Measurements from ENCODE around the gene MAGI2. TPM values are rescaled to one million over a fixed set of nuclear protein-coding genes. Genes with fewer than 3 reads are reported as not detected.

Gene MAGI2
- total RNA-seq, 1 experiment from 2014 or later: 14.3 TPM

- Histone ChIP-seq H2AFZ (ENCODE audit: low read length) (no peak overlapping the region), H3K79me1 (ENCODE audit: insufficient read depth, low read depth, low read length, poor library complexity, severe bottlenecking) (no peaks in the 10 kb centered on the region), H2BK15ac (ENCODE audit: low read depth, low read length) (no peak overlapping the region), H3K4me1 (ENCODE audit: insufficient read depth, low read length) (peaks cover 6% of the 10 kb centered on the region; the same call in 1 of the 2 replicates), H3K79me2 (ENCODE audit: insufficient read depth, low read length) (no peaks in the 10 kb centered on the region), H3K9me3 (ENCODE audit: control insufficient read depth, low read depth, low read length) (no peaks in the 10 kb centered on the region), H3T11ph (ENCODE audit: low read length) (no peak overlapping the region), H3K56ac (ENCODE audit: insufficient read length, low read depth, low read length) (no peak overlapping the region), H3K4me2 (ENCODE audit: insufficient read depth, insufficient read length, low read length) (no peak overlapping the region), H3K23ac (ENCODE audit: insufficient read length, low read depth, low read length) (no peak overlapping the region), H2AK5ac (ENCODE audit: insufficient read length, low read length) (no peak overlapping the region), H3K18ac (ENCODE audit: insufficient read length, low read depth, low read length) (no peak overlapping the region), H4K91ac (ENCODE audit: insufficient read length, low read depth, low read length) (no peak overlapping the region), H3K27ac (ENCODE audit: insufficient read length, low read depth, low read length) (no peak overlapping the region), H3K9ac (ENCODE audit: extremely low read depth, insufficient read length, low read length) (no peak overlapping the region), H2BK120ac (ENCODE audit: low read depth, low read length, poor library complexity, severe bottlenecking) (no peak overlapping the region), H3K14ac (ENCODE audit: insufficient read depth, low read length) (no peak overlapping the region), H3K27me3 (ENCODE audit: insufficient read depth, low read length) (no peaks in the 10 kb centered on the region), H3K23me2 (ENCODE audit: insufficient read length, low read depth, low read length, poor library complexity, severe bottlenecking) (no peaks in the 10 kb centered on the region), H4K5ac (ENCODE audit: insufficient read length, low read depth, low read length) (no peak overlapping the region), H4K20me1 (ENCODE audit: control insufficient read depth, insufficient read depth, insufficient read length) (no peaks in the 10 kb centered on the region), H2BK20ac (ENCODE audit: low read depth, low read length, poor library complexity, severe bottlenecking) (no peak overlapping the region), H3K4ac (ENCODE audit: low read depth, low read length) (no peak overlapping the region), H2BK5ac (ENCODE audit: insufficient read length, low read length) (no peak overlapping the region), H4K8ac (replicated peaks; ENCODE audit: insufficient read length, low read depth, low read length) (no peak overlapping the region), H2BK12ac (ENCODE audit: insufficient read length, low read depth, low read length) (no peak overlapping the region)
- WGBS (ENCODE audit: extremely low coverage, insufficient read length, low lambda C conversion rate): no CpG with 5 or more reads among the region's 4 CpGs
- peaks cover 39 to 40% of the 10 kb centered on the region in 2 experiments for H3K4me1 Mint-ChIP-seq
- no peak for TF ChIP-seq CTCF (conservative IDR thresholded peaks at IDR 0.05)
- no peak for DNase-seq
- no peaks in the 10 kb centered on the region; a peak in 1 of 7 replicates for H3K36me3 Mint-ChIP-seq (ENCODE audit: insufficient read depth in 1 of 3, low read depth in 3 of 3)
- H3K27me3 Mint-ChIP-seq (ENCODE audit: low read depth): peaks cover 3% of the 10 kb centered on the region
- H3K4me3 Mint-ChIP-seq: no peak overlapping the region
- H3K27ac Mint-ChIP-seq: peak overlapping the region in 1 of 3 experiments; percentile 72; a peak in 3 of 7 replicates
- no peaks in the 10 kb centered on the region; a peak in 1 of 5 replicates for H3K9me3 Mint-ChIP-seq
Measured at GRCh38 chr7:78037603-78038002, 1415.9 kb downstream of the MAGI2 start.
